GM13976 (cell line): ENCODE measurements around the gene ARHGEF7.

Experiments
- DNase-seq: peaks from one replicate; pipeline ENCODE4 v3.0.0; 2012; ENCODE audit warnings: low spot score
- in situ Hi-C: fragments of 300-500 bp; cut with MboI; formaldehyde crosslinking; loops from one replicate; pipeline ENCODE4 v1.12.0; 2022; ENCODE audit warnings: low sequenced_read_pairs, mixed read lengths, inconsistent platforms; ENCODE audit not compliant: unreplicated experiment
- TF ChIP-seq, protein P1 (sequence below): IDR thresholded peaks from 2 replicates; pipeline ENCODE4 v1.5.1; 2012; ENCODE audit warnings: borderline replicate concordance, mild to moderate bottlenecking; ENCODE audit not compliant: insufficient read depth; ENCODE audit errors: extremely low read depth, missing control alignments, control extremely low read depth

Gene ARHGEF7

DNA sequence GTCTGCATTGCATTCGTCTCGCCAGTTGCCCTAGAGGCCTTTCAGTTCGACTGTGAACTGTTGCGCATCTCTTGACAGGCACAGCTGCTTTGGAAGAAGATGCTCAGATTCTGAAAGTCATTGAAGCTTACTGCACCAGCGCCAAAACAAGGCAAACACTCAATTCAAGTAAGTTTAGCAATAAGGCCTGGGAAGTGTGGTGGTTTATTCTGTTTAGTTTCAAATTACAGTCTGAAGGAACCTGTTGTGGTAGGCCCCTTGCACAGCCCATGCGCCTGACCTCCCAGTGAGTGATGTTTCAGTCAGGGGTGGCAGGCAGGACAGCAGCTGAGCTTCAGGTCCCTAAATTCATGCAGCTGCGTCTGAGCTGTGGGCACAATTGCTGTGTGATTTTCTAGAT lies 173.2 kb downstream of the ARHGEF7 start:
- TF ChIP-seq, protein P1, sequence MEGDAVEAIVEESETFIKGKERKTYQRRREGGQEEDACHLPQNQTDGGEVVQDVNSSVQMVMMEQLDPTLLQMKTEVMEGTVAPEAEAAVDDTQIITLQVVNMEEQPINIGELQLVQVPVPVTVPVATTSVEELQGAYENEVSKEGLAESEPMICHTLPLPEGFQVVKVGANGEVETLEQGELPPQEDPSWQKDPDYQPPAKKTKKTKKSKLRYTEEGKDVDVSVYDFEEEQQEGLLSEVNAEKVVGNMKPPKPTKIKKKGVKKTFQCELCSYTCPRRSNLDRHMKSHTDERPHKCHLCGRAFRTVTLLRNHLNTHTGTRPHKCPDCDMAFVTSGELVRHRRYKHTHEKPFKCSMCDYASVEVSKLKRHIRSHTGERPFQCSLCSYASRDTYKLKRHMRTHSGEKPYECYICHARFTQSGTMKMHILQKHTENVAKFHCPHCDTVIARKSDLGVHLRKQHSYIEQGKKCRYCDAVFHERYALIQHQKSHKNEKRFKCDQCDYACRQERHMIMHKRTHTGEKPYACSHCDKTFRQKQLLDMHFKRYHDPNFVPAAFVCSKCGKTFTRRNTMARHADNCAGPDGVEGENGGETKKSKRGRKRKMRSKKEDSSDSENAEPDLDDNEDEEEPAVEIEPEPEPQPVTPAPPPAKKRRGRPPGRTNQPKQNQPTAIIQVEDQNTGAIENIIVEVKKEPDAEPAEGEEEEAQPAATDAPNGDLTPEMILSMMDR, result no peak
- in situ Hi-C loops, result no loop called here
- DNase-seq, result no peak

DNA sequence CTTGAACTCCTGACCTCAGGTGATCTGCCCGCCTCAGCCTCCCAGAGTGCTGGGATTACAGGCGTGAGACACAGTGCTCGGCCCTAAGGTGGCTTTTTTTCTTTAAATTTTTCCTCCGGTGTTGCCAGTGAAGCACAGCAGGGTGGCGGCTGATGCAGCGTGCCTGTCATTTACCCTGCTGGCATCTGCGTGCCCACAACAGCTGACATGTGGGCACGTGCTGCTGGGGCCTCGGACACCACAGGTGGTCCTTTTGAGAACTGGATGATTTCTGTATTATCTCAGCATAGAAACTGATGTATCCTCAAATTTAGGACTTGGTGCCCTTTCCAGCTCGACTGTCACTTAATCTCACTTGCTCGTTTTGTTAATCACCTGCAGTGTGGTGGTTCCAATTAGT lies 174.1 kb downstream of the ARHGEF7 start:
- DNase-seq, result no peak
- in situ Hi-C loops, result no loop called here
- TF ChIP-seq, protein P1, result no peak

DNA sequence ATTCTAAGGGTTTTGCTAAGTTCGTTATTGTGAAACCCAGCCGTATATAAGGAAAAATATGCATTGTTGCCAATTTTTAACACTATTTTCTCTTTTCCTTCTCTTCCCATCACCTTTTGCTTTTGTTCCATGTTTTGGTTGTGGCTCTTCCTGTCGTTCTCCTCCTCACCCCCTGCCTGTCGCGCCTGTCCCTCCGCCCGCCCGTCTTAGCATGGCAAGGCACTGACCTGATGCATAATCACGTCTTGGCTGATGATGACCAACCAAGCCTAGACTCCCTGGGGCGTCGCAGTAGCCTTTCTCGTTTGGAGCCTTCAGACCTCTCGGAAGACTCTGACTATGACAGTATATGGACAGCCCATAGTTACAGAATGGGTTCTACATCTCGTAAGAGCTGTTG lies 176.8 kb downstream of the ARHGEF7 start:
- in situ Hi-C loops, result no loop called here
- no peak for DNase-seq
- TF ChIP-seq, protein P1, result no peak

DNA sequence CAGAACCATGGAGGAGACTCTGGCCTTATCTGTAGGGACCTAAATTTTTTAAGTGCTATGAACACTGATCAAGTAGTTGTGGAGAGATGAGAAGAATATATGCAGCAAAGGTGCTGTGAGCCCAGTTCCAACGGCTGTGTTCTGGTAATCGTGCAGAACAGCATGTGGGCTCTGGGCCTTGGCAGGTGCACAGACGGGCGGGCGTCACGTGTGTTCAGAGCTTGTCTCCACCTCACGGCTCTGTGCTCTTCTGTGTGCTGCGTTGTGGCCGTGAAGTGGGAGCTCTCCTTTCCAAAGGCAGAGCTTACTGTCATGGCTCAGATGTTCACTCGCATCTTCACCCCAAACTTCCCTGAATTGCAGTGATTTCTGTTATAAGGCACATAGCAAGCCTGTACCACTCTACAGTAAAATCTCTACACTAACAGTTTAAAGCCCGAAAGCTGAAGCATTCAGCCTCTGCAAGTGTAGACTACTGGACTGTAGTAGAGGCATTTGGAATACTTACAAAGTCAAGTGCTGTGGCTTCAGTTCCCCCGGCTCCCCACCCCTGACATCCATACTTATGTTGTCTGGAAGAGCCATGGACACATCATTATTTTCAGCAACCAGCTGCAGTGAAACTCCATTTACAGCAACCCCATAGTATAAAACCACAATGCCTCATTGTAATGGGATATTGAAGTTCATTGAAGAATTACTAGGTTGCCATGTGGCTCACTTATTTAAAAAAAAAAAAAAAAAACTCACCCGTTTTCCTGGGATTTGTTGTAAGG lies 177.8 kb downstream of the ARHGEF7 start:
- DNase-seq, result no peak
- in situ Hi-C loops, result no loop called here
- TF ChIP-seq, protein P1, result no peak

DNA sequence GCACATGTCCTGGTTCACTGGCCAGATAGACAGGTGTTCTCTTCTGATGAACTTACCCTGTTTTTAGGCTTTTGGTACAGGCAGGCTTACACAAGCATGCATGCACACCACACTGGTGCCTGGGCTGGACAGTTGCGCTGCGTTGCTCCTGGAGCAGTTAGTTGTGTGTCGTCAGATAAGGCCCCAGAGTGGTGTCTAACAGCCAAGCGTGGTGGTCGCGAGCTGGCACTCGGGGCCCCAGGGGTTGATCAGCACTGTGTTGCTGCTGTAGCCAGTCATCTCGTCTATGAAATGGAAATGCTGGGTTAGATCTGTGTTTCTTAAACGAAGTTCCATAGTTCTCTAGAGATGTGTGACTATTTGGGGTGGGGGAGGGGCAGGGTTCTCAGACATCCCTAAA lies 180.8 kb downstream of the ARHGEF7 start:
- TF ChIP-seq, protein P1, result no peak
- no peak for DNase-seq
- in situ Hi-C loops, result no loop called here

DNA sequence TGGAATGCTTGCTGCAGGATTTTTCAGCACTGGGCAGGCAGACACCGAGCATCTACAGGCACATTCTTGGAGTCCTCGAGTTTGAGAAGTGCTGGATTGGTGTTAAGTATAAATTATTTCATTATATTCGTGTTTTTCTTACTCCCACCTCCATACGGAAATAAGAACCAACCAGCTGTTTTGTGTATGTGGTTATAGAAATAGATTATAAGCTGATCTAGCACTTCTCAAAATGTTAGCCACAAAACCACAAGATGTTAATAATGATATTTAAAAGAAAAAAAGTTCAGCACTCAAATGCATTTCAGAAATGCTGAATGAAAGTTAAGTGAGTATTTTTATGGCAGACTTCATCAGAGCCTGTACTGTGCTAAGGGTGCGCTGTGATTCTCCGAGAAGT lies 181.3 kb downstream of the ARHGEF7 start:
- TF ChIP-seq, protein P1, result no peak
- no peak for DNase-seq
- in situ Hi-C loops, result no loop called here

DNA sequence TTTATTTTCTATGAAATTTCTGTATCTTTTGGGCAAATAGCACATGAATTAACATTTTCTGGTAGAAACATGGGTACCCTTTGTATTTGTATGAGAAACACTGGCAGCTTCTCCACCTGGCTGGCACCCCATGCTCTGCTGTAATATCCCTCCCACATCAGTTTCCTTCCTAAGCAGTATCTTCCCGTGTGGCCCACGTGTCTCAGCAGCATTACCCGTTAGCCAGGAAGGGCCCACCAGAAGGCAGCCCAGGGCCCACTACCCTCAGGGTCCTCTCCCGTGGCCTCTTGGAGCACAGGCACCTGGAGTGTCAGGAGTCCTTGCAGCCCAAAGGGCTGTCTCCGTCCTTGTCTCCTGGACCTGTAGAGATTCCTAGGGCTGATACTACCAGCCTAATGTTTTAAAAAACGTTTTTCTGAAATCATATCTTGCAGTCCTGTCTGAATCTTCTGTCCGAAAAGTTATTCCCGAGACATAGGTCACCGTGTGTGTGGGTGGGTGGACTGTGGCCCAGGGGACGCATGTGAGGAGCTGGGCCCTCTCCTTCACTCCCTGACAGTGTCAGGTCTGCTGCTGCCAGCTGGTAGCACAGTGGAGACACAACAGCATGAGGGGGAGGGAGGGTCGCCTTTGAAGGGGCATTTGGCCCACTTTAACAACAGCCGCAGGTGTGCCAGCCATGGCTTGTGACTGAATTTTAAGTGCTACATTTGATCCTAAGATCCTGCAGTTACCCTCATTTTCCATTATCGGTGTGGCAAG lies 183.3 kb downstream of the ARHGEF7 start:
- no peak for DNase-seq
- in situ Hi-C loops, result no loop called here
- TF ChIP-seq, protein P1, result no peak
